Adipose tissue (tissue), 3 donors: ENCODE results near the gene ETV1. TPM values are rescaled to one million over a fixed set of nuclear protein-coding genes. Genes with fewer than 3 reads are reported as not detected.

Experiments
- H3K27ac ChIP-seq: one replicate; pipeline ENCODE4 v1.5.1; 2013; ENCODE audit warnings: low read depth, low read length
- WGBS, 3 donors: extraction: QIAGEN DNeasy Blood & Tissue Kit; methylation state at CpG; one replicate each; pipeline ENCODE4 v1.1.7; 2013; 5-methylcytosine and 5-hydroxymethylcytosine counted together
- polyA plus RNA-seq, 3 donors: library from polyadenylated mRNA; stranded (reverse); fragments of 200-250 nt; gene quantifications; one replicate each; pipeline ENCODE4 v1.2.3, GENCODE V29; 2013
- donor health status: healthy with polysubstance abuse.
- donor health status: Bipolar disorder and iron deficiency.
- donor health status: healthy.

The ETV1 gene
- polyA plus RNA-seq, result 1 to 10 TPM; 1.4 to 2.5 (median 1.7) TPM

DNA sequence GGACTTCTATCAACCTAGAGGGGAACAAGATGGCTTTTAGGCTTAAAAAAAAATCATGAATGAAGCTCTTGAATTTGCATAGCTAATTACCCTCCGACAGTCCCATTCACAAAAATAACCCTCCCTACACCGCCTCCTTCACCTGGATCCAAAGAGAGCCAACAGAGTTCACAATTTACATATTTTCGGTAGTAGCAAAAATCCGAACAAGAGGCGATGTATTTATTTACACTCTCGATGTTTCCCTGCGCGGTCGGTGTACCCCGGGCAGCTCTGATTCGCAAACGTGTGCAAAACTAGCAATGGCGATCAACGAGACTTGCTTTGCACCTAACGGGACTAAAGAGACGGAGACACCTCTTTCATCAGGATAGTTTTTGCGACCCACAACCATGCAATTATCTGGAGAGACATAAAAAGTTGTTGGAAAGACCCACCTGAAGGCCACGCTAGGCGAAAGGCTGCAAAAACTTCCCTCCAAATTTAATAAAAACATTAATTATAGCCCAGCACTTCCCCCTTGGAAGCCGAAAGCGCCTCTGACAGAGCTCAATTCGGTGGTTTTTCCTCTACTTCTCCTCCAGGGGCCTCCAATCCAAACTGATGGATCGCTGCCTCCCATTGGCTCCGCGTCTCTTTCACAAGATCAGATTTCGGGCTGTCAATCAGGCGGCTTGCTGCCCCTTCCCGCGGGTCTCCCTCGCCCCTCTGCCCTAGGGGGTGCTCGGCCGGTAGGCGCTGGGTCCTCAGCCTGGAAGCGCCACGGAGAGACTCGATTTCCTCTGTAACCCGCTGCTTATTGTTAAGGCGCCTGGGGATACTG lies at the start of gene ETV1:
Gene ETV1 (minus strand): TSS at position 541 of the 823 bp plus-strand sequence. CDS start 614 bp downstream, outside the sequence.
- WGBS, 3 donors, result 1% methylated on average over 38 of the region's 38 CpGs
- peak within 1 kb of the TSS; percentile 87 for H3K27ac ChIP-seq

DNA sequence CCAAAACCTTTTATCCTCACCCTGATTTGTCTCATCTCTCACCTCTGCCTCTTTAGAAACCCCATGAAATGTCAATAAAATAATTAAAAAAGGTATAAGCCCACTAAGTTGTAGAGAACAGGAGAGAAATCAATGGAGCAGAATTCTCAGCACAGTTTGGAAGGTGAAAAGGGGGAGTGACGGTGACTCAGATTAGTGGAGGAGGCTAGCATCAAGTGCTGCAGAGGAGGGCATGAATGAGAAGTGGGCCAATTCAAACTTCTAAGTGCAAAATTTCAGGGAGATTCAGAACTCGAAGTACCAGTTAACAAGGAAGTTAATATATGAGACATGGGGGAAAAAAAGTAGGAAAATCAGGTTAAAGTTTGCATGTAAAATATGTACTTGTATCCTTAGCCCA lies 34.9 kb upstream of the ETV1 start:
- WGBS, 3 donors, result 69 to 93% (median 86%) methylated on average over 2 of the region's 2 CpGs
- H3K27ac ChIP-seq, result no peak overlapping the region

DNA sequence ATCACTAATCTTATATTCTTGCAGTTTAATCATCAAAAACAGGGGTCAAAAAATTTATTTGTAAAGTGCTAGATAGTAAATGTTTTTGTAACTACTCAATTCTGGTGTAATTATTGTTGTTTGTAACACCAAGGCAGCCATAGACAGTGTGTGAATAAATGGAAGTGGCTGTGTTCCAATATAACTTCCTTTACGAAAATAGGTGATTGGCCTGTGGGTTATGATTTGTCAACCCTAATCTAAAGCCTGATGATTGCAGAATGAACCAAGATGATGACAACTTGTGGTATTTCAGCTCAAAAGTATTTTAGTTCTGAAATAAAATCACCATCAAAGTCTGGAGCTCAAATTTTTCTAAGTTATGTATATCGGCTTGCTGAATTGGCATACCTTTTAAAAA lies 34.4 kb upstream of the ETV1 start:
- H3K27ac ChIP-seq, result no peak overlapping the region
- 75 to 76% (median 75%) methylated on average over 2 of the region's 2 CpGs for WGBS, 3 donors

DNA sequence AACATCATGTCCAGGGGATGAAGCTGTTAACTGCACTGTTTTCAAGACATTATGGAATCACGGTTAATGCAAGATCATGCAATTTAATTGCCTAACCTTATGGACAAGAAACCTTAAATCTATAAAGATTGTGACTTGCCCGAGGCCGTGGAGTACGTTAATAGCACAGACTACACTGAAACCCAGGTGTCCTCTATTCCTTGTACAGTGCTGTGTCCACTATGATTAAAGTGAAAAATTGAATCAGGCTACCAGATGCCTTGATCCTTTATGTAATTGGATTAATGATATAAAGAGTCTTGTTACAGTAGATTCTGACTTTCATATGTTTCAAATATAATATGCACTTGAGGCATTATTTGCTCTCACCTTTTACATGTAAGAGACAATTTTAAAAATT lies 33.9 kb upstream of the ETV1 start:
- H3K27ac ChIP-seq, result no peak overlapping the region
- WGBS, 3 donors, result 73 to 84% (median 82%) methylated on average over 4 of the region's 4 CpGs

DNA sequence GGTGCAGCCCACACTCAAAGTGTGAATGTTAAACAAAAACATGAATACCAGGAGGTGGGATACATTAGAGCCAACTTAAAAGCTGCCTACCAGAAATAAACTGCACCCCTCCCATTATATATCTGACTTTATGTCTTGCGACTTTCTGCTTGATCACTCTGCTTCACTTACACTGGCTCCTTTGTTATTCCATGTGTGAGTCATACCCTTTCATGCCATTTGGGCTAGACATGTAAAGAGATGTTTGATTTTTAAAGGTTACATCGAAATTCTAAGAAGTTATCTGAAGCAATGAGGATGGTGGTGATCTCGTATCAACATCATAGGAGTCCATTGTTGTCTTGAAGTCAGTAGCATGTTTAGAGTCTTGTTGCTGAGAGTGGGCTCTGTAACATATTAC lies 31.6 kb upstream of the ETV1 start:
- 62 to 85% (median 84%) methylated on average over 3 of the region's 3 CpGs for WGBS, 3 donors
- no peak overlapping the region for H3K27ac ChIP-seq

DNA sequence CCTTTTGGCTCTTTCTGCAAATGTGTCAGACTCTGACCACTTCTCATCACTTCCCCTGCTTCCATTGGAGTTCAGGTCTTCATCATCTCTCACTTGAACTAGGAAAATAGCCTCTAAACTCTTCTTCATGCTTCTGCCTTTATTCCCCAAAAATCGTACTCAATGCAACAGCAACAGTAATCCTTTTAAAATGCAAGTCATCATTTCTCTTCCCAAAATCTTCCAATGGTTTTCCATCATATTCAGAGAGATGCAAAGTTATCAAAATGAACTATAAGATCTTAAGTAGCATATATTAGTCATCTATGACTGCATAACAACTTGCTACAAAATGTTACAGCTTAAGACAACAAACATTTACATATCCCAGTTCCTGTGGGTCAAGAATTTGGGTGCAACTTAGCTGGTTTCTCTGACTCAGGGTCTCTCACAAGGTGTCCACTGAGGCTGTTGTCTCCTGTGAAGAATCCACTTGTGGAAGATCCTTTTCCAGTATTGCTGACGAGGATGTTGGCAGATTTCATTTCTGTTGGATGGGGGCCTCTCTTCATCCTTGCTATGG lies 31.0 kb upstream of the ETV1 start:
- WGBS, 3 donors, result 64 to 80% (median 79%) methylated on average over 2 of the region's 2 CpGs

DNA sequence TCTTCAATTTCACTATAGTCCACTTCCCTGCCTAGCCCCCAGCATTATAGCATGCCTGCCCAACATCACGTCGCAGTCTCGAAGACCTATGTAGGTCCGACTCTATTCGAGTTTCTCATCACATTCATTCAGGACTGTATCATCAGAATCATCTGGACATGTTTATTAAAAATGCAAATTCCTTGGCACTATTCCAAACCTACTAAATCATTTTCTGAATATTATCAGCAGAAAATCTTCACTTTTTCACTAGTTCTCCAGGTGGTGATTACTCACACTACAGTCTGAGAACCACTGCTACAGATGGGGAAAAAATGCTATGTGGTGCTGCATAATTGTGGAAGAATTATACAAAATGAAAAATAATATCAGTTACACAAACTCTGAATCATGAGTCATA lies 29.3 kb upstream of the ETV1 start:
- 72 to 92% (median 89%) methylated on average over 5 of the region's 5 CpGs for WGBS, 3 donors
- H3K27ac ChIP-seq, result no peak overlapping the region

More for the DNA sequence above, 31.0 kb upstream of the ETV1 start:
- no peak overlapping the region for H3K27ac ChIP-seq

DNA sequence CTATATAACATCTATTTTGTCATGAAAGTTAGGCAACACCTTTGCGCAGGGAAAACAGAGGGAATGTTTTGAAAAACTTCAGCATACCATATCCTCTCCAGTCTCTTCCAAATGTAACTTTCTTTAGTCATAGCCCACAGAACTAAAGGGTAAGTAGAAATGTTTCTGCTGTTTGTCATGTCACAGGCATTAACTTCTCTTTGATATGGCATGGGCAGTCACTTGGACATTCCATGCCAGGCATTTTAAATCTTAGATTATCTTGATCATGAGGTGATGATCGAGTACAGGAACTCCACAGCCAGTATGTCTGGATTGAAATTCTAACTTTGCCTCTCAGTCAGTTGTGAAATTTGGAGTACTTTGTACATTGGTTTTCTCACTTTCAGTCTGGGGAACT lies 27.5 kb upstream of the ETV1 start:
- WGBS, 3 donors, result 78 to 91% (median 88%) methylated on average over 2 of the region's 2 CpGs
- no peak overlapping the region for H3K27ac ChIP-seq

DNA sequence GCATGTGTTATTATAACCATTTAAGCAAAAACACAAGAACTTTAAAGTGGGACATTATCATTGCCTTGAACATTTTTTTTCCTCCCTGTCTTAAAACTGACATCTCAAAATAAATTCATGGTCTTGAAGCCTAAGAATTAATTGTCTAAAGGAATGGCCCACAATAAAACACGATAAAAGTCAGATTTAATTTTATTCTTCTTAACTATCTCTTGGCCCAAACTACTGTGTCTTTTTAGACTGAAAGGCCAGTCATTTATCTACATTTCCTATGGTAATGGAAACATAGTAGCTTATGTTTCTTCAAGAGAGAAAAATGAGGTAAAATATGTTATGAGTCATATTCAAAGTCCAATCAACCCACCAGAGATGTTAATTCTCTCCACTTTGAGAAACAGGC lies 24.4 kb upstream of the ETV1 start:
- H3K27ac ChIP-seq, result no peak overlapping the region
- WGBS, 3 donors, result 63 to 74% (median 73%) methylated on average over 1 of the region's 1 CpG

DNA sequence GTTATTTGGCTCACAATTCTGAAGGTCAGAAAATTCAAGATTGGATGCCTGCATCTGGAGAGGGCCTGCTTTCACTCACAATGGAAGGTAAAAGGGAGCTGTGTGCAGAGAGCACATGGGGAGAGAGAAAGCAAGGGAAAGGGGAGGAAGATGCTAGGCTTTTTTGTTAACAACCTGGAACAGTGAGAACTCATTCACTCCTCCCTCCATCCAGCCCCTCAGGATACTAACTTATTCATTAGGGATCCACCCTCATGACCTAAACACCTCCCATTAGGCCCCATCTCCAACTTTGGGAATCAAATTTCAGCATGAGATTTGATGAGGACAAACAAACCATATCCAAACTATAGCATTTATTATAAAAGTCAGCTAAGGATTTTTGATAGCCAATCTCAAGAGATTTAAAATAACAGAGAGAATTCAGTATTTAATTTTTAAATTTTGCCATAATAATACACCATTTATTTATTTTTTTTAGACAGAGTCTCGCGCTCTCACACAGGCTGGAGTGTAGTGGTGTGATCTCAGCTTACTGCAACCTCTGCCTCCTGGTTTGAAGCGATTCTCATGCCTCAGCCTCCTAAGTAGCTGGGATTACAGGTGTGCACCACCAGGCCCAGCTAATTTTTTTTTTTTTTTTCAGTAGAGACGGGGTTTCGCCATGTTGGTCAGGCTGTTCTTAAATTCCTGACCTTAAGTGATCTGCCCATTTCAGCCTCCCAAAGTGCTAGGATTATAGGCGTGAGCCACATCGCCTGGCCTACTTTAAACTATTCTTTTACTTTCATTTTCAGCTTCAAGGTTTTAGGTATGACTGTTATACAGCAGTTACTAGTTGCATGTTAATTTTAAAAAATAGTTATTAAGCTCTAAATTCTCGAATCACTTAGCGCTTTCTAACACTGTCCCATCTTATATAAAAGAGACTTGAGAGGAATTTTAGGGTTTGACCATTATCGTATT lies 20.3 kb upstream of the ETV1 start:
- 90 to 94% (median 91%) methylated on average over 10 of the region's 10 CpGs for WGBS, 3 donors
- H3K27ac ChIP-seq, result no peak overlapping the region

DNA sequence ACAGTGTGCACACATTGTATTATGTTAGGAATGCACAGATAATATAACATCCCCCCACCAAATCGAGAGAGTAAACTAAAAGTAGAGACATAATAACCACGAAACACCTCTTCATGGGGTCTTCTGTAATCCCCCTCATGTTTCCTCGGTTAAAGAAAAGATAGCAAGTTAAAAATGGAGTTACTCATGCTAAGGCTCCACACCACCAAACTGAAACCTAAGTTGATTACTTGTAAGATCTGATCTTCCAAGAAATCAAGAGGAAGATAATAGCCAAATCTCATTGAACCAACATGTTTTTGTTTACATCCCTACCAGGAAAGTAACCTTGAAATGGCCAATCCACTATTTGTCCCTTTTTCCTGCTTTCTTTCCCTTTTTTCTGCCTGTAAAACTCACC lies 11.7 kb upstream of the ETV1 start:
- H3K27ac ChIP-seq, result no peak overlapping the region
- WGBS, 3 donors, result 66 to 86% (median 84%) methylated on average over 3 of the region's 3 CpGs

DNA sequence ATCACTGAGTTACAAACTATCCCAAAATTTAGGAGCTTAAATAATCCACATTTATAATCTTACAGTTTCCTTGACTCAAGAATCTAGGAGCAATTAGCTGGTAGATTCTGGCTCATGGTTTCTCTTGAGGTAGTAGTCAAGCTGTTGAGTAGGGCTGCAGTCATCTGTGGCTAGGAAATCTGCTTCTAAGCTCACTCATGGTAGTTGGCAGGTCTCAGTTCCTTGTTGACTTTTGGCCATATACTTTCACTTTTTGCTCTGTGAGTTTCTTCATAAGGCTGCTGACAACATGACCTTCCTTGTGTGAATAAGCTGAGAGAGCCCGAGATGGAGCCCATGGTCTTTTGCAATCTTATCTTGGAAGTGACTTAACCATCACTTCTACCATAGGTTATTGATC lies 10.8 kb upstream of the ETV1 start:
- no peak overlapping the region for H3K27ac ChIP-seq
- WGBS, 3 donors, result 68 to 76% (median 76%) methylated on average over 1 of the region's 1 CpG

DNA sequence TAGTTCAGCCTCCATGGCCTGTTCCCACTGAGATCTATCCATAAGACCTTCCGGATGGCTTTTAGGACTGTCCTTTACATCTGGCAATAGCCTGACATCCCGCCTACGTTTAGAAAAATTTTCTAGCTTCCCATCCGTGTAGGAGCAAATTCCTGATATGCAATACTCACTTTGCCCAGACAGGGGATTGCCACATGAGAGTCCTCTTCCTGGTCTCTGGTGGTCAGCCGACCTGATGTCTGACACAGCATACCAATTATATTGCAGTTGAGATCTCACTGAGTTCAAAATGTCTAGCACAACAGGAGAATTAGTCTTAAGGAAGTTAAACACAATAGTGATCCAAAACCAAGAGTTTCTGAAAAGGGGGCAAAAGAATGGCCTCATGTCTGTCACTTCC lies 9.4 kb upstream of the ETV1 start:
- WGBS, 3 donors, result 56 to 87% (median 85%) methylated on average over 5 of the region's 5 CpGs

DNA sequence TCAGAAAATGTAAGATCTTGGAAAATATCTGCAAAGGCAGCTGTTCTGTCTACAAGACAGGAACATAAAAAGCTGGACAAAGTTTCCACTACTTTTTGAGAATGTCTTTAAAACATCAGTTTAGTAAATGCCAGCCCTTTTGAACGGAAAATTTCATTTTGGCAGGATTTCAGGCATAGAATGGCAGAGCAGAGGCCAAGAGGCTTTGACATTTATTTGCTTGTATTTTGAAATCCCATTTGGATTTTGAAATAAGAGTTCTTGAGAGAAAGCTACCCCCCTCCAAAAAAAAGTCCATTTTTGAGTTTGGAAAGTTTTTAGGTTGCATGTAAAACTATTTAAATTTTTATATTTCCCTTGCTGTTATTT lies 3.1 kb upstream of the ETV1 start:
- no peak overlapping the region for H3K27ac ChIP-seq
- 58 to 70% (median 64%) methylated on average over 1 of the region's 1 CpG for WGBS, 3 donors

More for the DNA sequence above, 9.4 kb upstream of the ETV1 start:
- H3K27ac ChIP-seq, result no peak overlapping the region

DNA sequence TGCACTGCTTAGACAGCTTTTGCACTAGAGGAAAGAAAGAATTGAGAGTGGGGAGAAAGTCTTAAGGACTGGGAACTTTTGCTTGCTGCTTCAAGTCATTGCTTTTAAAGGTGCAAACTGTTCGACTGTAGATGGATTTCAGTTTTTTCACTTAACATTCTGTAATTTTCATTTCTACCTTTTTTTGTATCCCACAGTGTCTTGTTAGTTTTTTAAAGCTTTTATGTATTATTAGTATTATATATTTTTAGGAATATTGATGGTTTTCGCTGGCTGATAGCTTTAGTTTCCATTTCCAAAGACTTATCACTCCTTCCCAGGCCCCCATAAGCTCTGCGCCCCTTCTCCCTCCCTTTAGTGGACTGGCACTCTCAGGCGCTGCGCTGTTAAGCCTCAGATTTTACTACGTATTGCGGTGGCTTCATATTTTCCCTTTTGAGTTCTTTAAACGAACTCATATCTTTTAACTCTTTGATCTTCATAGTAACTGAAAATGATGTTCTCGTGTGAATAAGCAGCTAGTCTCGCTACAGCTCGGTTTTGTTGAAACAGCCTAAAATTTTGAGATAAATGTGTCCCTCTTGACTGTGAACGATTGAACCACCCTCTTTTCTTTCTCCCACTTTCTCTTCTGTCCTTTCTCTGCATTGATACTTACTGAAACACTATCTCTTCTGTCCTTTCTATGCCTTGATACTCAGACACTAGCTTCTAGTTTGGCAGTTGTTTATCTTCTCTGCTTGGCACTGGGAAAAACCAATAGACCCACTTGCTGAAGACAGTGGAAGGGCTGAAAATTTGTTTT lies 2.5 kb upstream of the ETV1 start:
- WGBS, 3 donors, result 57 to 67% (median 59%) methylated on average over 12 of the region's 12 CpGs
- H3K27ac ChIP-seq, result peak overlapping the region; percentile 36

DNA sequence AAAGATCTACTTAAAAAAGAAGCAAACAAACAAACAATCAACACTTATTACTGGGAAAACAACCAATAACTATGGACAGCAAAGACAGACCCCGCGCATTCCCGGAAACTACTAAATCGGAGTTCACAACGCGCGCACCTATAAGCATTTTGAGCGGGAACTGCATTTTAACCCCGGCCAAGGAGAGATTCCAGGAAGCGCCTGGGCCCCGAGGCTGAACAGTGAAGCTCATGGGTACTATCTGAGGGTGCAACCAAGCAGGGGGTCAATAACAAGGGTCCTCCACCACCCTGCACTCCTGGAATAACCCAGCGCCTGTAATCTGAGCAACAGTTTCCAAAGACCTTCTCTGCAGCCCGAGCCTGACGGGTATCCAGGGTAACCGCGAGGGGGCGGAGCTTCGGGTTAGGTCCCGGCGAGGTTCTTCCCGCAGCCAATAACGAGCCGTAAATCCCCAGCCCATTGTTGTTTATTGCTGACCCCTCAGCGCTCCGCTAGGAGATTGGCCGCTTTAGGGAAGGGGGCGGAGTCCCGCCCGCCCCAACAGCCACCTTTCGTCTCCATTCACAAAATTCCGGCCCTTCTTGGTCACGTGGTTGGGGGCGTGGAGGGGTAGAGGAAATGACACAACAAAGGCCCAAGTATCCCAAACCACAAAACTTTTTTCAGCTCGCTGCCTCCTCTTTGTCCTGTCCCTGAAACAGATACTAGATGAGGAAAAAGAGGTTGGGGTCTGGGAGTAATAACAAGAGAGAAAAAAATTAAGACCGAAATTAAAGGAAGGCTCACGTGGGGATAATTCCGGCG lies 1.7 kb upstream of the ETV1 start:
- peak overlapping the region; percentile 41 for H3K27ac ChIP-seq
- 0 to 1% (median 1%) methylated on average over 38 of the region's 38 CpGs for WGBS, 3 donors

DNA sequence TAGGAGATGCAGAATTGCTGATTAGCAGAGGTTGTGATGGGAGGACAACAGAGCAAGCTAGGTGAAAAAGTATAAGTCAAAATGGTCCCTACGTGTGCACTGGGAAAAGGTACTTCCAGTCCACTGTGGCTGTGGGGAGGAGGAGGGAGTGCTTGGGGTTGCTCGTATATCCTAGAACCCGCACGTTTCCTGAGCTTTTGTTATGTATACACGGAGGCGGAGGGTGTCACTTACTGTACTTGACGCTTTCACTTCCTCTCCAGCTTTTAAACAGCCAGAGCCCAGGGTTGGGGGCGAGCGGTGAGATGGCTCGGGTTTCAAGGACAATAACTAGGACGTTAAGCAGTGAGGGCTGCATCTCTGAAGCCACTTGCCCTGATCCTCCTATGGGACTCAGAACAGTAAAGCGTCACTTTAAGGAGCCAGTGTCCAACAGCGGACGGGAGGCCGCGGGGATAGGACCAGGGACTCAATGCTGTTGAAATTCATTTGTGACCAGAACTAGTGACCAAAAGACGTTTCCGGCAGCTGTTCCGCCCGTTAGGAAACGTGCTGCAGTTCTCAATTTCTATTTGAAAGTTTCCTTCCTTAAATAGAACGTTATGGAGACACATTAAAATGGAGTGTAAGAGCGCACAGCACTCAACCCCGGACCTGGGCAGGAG lies 985 bp upstream of the ETV1 start:
- 0 to 1% (median 1%) methylated on average over 24 of the region's 24 CpGs for whole genome bisulfite sequencing, 3 donors

More for the DNA sequence above, 985 bp upstream of the ETV1 start:
- H3K27ac ChIP-seq, result no peak overlapping the region
